GM23338 (cell line): Measurements from ENCODE around the gene TRUB2. TPM values are rescaled to one million over a fixed set of nuclear protein-coding genes. Genes with fewer than 3 reads are reported as not detected.
A peak's percentile ranks its signal among the peaks of the same experiment; 100 is the strongest.

ENCODE experiments used
- ATAC-seq: fragments of 200-7000 bp; cut with Tn5 transposase; 3 replicates; pipeline ENCODE4 v1.9.1; 2020
- DNase-seq: peaks from one replicate; pipeline ENCODE4 v3.0.0-alpha.2; 2015; ENCODE audit warnings: low spot score
- H2AFZ ChIP-seq: fragments of 200-600 bp; sonication (generic); 2 replicates; pipeline ENCODE4 v1.8.0; 2016; ENCODE audit warnings: antibody characterized with exemption, mild to moderate bottlenecking, moderate library complexity
- H3F3A ChIP-seq: fragments of 200-600 bp; sonication (generic); replicated peaks from 2 replicates; pipeline ENCODE4 v1.8.0; 2017; ENCODE audit warnings: antibody characterized with exemption, mixed run types, low read depth
- H3K27ac ChIP-seq: fragments of 200-600 bp; sonication (generic); 2 replicates; pipeline ENCODE4 v1.6.1; 2016; ENCODE audit warnings: low read depth
- H3K27me3 ChIP-seq: fragments of 200-600 bp; sonication (generic); 2 replicates; pipeline ENCODE4 v1.8.0; 2016; ENCODE audit warnings: mild to moderate bottlenecking, mixed run types, moderate library complexity; ENCODE audit not compliant: insufficient read depth
- H3K36me3 ChIP-seq: fragments of 200-600 bp; sonication (generic); 2 replicates; pipeline ENCODE4 v1.8.0; 2016; ENCODE audit warnings: mild to moderate bottlenecking; ENCODE audit not compliant: insufficient read depth
- H3K4me1 ChIP-seq: fragments of 200-600 bp; sonication (generic); 2 replicates; pipeline ENCODE4 v1.8.0; 2016; ENCODE audit warnings: mild to moderate bottlenecking, moderate library complexity; ENCODE audit not compliant: insufficient read depth
- H3K4me2 ChIP-seq: fragments of 200-600 bp; sonication (generic); 2 replicates; pipeline ENCODE4 v1.7.1; 2017; ENCODE audit warnings: mixed run types
- H3K4me3 ChIP-seq: fragments of 200-600 bp; sonication (generic); 2 replicates; pipeline ENCODE4 v1.6.1; 2016; ENCODE audit warnings: mixed run types
- H3K79me2 ChIP-seq: fragments of 200-600 bp; sonication (generic); replicated peaks from 2 replicates; pipeline ENCODE4 v1.8.0; 2017; ENCODE audit warnings: mild to moderate bottlenecking; ENCODE audit not compliant: insufficient read depth
- H3K9me2 ChIP-seq: fragments of 200-600 bp; sonication (generic); 2 replicates; pipeline ENCODE4 v1.8.0; 2017; ENCODE audit not compliant: insufficient read depth
- H4K20me1 ChIP-seq: fragments of 200-600 bp; sonication (generic); replicated peaks from 2 replicates; pipeline ENCODE4 v1.8.0; 2017; ENCODE audit warnings: mild to moderate bottlenecking; ENCODE audit not compliant: insufficient read depth
- H3K27ac Mint-ChIP-seq: 2 replicates; pipeline ENCODE4 v1.8.0; 2020; ENCODE audit warnings: inconsistent platforms, mild to moderate bottlenecking, moderate library complexity, mixed read lengths
- H3K27me3 Mint-ChIP-seq: 3 replicates; pipeline ENCODE4 v1.8.0; 2022; ENCODE audit warnings: low read depth, mild to moderate bottlenecking, moderate library complexity, mixed read lengths, inconsistent platforms; ENCODE audit not compliant: insufficient read depth, poor library complexity
- H3K36me3 Mint-ChIP-seq: 3 replicates; pipeline ENCODE4 v1.8.0; 2021; ENCODE audit warnings: low read depth, mild to moderate bottlenecking, inconsistent platforms, moderate library complexity, mixed read lengths
- H3K4me1 Mint-ChIP-seq: 3 replicates; pipeline ENCODE4 v1.8.0; 2020; ENCODE audit warnings: mild to moderate bottlenecking, inconsistent platforms, mixed read lengths
- H3K4me3 Mint-ChIP-seq: 3 replicates; pipeline ENCODE4 v1.8.0; 2021; ENCODE audit warnings: moderate library complexity, mild to moderate bottlenecking, inconsistent platforms, mixed read lengths
- H3K9me3 Mint-ChIP-seq: 3 replicates; pipeline ENCODE4 v1.8.0; 2020; ENCODE audit warnings: moderate library complexity, mild to moderate bottlenecking, inconsistent platforms, mixed read lengths
- CREB1 ChIP-seq: fragments of 250-450 bp; sonication (Bioruptor Pico); IDR thresholded peaks from 2 replicates; pipeline ENCODE4 v1.5.0; 2020; ENCODE audit warnings: low read depth, mild to moderate bottlenecking, moderate library complexity
- EZH2 ChIP-seq: fragments of 200-600 bp; sonication (generic); IDR thresholded peaks from one replicate; pipeline ENCODE4 v1.8.0; 2017; ENCODE audit warnings: antibody characterized with exemption, mild to moderate bottlenecking, low read depth; ENCODE audit not compliant: unreplicated experiment
- EZH2phosphoT487 ChIP-seq: fragments of 200-600 bp; sonication (generic); IDR thresholded peaks from one replicate; pipeline ENCODE4 v1.8.1; 2018; ENCODE audit warnings: antibody characterized with exemption; ENCODE audit not compliant: unreplicated experiment
- JUNB ChIP-seq: IDR thresholded peaks from one replicate; pipeline ENCODE4 v1.6.1; 2016; ENCODE audit warnings: antibody characterized with exemption; ENCODE audit not compliant: unreplicated experiment
- NANOG ChIP-seq: IDR thresholded peaks from 2 replicates; pipeline ENCODE4 v1.6.1; 2016; ENCODE audit warnings: antibody characterized with exemption, borderline replicate concordance
- POLR2AphosphoS5 ChIP-seq: IDR thresholded peaks from 2 replicates; pipeline ENCODE4 v1.6.1; 2016; ENCODE audit warnings: antibody characterized with exemption, low read depth
- STAT1 ChIP-seq: IDR thresholded peaks from one replicate; pipeline ENCODE4 v1.6.1; 2016; ENCODE audit warnings: antibody characterized with exemption; ENCODE audit not compliant: unreplicated experiment
- ZNF114 ChIP-seq: fragments of 250-450 bp; sonication (Bioruptor Pico); IDR thresholded peaks from 2 replicates; pipeline ENCODE4 v1.5.0; 2020; ENCODE audit warnings: mild to moderate bottlenecking, moderate library complexity
- ZNF331 ChIP-seq: fragments of 250-450 bp; sonication (Bioruptor Pico); IDR thresholded peaks from 2 replicates; pipeline ENCODE4 v1.5.0; 2020; ENCODE audit warnings: low read depth, mild to moderate bottlenecking, moderate library complexity
- polyA plus RNA-seq: library from polyadenylated mRNA; unstranded; fragments of >200 nt; fragmentation: Nextera tagmentation; extraction: Ambion mirVana; gene quantifications from 2 replicates; pipeline ENCODE4 v1.2.1, GENCODE V29; 2016
- total RNA-seq: library from RNA; depleted of rRNA; stranded (reverse); fragments of >200 nt; shearing (Covaris generic); gene quantifications from 2 replicates; pipeline ENCODE4 v1.2.3, GENCODE V29; 2014
- TF ChIP-seq, protein P1 (sequence below), 2 experiments: fragments of 200-600 bp in 1 of 2; sonication (generic) in 1 of 2; conservative IDR thresholded peaks; 2 replicates each; pipeline versions ENCODE4 v1.5.1 to v1.6.1; 2016 to 2017; ENCODE audit warnings: antibody characterized with exemption in 2 of 2, low read depth in 2 of 2, mild to moderate bottlenecking in 2 of 2, moderate library complexity in 1 of 2
- TF ChIP-seq, protein P2 (sequence below): IDR thresholded peaks from one replicate; pipeline ENCODE4 v1.6.1; 2018; ENCODE audit warnings: antibody characterized with exemption; ENCODE audit not compliant: unreplicated experiment
- TF ChIP-seq, protein P3 (sequence below): IDR thresholded peaks from 2 replicates; pipeline ENCODE4 v1.6.1; 2016; ENCODE audit warnings: antibody characterized with exemption

The TRUB2 gene
- total and polyA plus RNA-seq, 2 experiments from 2014 or later: 15.4 to 31.4 TPM

DNA sequence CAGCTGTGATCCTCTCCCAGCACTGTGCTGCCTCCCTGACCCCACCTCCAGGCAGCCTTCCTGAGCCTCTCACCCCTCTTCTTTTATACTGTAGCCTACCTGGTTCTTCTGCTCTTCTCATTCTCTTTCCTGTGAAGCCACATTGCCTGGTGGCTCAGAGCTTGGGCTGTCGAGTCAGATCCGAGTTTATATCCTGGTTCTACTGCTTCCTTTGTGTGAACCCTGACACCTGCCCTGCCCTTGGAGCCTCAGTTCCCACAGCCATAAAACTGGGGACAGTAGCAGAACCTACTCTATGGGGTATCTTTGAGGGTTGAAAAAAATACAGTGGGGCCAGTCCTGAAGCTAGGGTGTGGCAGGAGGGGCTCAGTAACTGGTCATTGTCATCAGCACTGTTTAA, 26.9 kb upstream of the TRUB2 start (continued):
- TF ChIP-seq JUNB: no peak
- TF ChIP-seq CREB1 (CRISPR knock-in tag): no peak
- TF ChIP-seq POLR2AphosphoS5: no peak
- no peak for TF ChIP-seq EZH2phosphoT487

DNA sequence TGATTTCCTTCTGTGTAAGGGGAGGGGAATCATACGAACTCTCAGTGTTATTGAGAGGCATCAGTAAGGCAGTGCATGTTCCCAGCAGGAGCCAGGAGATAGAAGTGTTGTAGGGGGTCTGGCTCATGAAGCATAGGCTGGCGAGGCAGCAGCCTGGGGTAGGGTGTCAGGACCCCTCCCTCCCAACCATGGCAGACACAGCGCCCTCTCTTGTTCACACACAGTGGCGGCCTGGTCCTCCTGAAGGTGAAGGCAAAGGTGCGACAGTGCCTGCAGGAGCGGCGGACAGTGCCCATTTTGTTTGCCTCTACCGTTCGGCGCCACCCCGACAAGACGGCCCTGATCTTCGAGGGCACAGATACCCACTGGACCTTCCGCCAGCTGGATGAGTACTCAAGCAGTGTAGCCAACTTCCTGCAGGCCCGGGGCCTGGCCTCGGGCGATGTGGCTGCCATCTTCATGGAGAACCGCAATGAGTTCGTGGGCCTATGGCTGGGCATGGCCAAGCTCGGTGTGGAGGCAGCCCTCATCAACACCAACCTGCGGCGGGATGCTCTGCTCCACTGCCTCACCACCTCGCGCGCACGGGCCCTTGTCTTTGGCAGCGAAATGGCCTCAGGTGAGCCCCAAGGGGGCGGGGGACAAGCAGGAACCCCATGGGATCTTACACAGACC, 22.8 kb upstream of the TRUB2 start:
- Histone ChIP-seq H3K36me3 (0 out of 2 replicates have a peak, but pooled peaks cover 4% of the 10 kb centered on the region), H2AFZ (no peak overlapping the region), H3K4me2 (no peak overlapping the region), H3K4me1 (no peaks in the 10 kb centered on the region), H3K27ac (no peak overlapping the region), H3K27me3 (no peaks in the 10 kb centered on the region), H3K4me3 (no peak overlapping the region), H4K20me1 (peaks cover 6% of the 10 kb centered on the region; the same call in 1 of the 2 replicates), H3K79me2 (no peaks in the 10 kb centered on the region), H3F3A (peaks cover 12% of the 10 kb centered on the region; the same call in 1 of the 2 replicates), H3K9me2 (no peaks in the 10 kb centered on the region)
- peaks cover 14% of the 10 kb centered on the region for H3K27me3 Mint-ChIP-seq
- H3K4me1 Mint-ChIP-seq: peaks cover 4% of the 10 kb centered on the region
- peaks cover 12% of the 10 kb centered on the region for H3K36me3 Mint-ChIP-seq
- TF ChIP-seq CREB1 (CRISPR knock-in tag) (no peak), EZH2 (no peak), ZNF114 (CRISPR knock-in tag) (no peak), EZH2phosphoT487 (no peak)
- TF ChIP-seq, protein P1, sequence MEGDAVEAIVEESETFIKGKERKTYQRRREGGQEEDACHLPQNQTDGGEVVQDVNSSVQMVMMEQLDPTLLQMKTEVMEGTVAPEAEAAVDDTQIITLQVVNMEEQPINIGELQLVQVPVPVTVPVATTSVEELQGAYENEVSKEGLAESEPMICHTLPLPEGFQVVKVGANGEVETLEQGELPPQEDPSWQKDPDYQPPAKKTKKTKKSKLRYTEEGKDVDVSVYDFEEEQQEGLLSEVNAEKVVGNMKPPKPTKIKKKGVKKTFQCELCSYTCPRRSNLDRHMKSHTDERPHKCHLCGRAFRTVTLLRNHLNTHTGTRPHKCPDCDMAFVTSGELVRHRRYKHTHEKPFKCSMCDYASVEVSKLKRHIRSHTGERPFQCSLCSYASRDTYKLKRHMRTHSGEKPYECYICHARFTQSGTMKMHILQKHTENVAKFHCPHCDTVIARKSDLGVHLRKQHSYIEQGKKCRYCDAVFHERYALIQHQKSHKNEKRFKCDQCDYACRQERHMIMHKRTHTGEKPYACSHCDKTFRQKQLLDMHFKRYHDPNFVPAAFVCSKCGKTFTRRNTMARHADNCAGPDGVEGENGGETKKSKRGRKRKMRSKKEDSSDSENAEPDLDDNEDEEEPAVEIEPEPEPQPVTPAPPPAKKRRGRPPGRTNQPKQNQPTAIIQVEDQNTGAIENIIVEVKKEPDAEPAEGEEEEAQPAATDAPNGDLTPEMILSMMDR (conservative IDR thresholded peaks at IDR 0.05; ENCODE audit: low read depth in 2 of 2): peak; percentile 42 to 76
- peak; percentile 6; the same call in 2 of the 3 replicates for ATAC-seq
- H3K4me3 Mint-ChIP-seq: no peak overlapping the region; the same call in 2 of the 3 replicates
- no peak overlapping the region for H3K27ac Mint-ChIP-seq
- 0 out of 3 replicates have a peak, but pooled peaks cover under 1% of the 10 kb centered on the region for H3K9me3 Mint-ChIP-seq
- DNase-seq: peak; percentile 65

DNA sequence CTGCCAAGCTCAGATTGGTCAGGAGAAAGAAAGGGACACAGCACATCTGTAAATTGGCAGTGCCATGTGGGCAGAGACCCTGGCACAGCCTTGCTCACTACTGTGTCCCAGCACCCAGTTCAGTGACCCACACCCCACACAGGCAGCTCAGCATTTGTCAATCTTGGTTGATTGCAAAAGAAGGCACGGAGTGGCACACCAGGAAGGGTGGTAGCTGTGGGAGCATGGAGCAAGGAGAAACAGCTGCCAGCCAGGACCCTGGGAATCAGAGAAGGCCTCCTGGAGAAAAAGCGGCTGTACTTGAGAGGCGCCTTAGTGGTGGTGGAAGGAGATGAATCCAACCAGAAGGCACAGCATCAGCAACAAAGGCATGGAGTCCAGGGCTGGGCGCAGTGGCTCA, 21.6 kb upstream of the TRUB2 start:
- Histone ChIP-seq H2AFZ (no peak overlapping the region), H4K20me1 (peaks cover 6% of the 10 kb centered on the region; the same call in 1 of the 2 replicates), H3K4me2 (no peak overlapping the region), H3K27ac (no peak overlapping the region), H3K36me3 (0 out of 2 replicates have a peak, but pooled peaks cover 4% of the 10 kb centered on the region), H3K4me3 (no peak overlapping the region), H3K79me2 (no peaks in the 10 kb centered on the region), H3K27me3 (no peaks in the 10 kb centered on the region), H3K4me1 (no peaks in the 10 kb centered on the region), H3F3A (peaks cover 15% of the 10 kb centered on the region), H3K9me2 (no peaks in the 10 kb centered on the region)
- Mint-ChIP-seq H3K36me3 (peaks cover 10% of the 10 kb centered on the region; the same call in 2 of the 3 replicates), H3K9me3 (0 out of 3 replicates have a peak, but pooled peaks cover 3% of the 10 kb centered on the region), H3K4me1 (peaks cover 4% of the 10 kb centered on the region), H3K27ac (no peak overlapping the region), H3K27me3 (peaks cover 15% of the 10 kb centered on the region), H3K4me3 (no peak overlapping the region)
- ATAC-seq (no peak), DNase-seq (no peak)
- TF ChIP-seq, protein P2, sequence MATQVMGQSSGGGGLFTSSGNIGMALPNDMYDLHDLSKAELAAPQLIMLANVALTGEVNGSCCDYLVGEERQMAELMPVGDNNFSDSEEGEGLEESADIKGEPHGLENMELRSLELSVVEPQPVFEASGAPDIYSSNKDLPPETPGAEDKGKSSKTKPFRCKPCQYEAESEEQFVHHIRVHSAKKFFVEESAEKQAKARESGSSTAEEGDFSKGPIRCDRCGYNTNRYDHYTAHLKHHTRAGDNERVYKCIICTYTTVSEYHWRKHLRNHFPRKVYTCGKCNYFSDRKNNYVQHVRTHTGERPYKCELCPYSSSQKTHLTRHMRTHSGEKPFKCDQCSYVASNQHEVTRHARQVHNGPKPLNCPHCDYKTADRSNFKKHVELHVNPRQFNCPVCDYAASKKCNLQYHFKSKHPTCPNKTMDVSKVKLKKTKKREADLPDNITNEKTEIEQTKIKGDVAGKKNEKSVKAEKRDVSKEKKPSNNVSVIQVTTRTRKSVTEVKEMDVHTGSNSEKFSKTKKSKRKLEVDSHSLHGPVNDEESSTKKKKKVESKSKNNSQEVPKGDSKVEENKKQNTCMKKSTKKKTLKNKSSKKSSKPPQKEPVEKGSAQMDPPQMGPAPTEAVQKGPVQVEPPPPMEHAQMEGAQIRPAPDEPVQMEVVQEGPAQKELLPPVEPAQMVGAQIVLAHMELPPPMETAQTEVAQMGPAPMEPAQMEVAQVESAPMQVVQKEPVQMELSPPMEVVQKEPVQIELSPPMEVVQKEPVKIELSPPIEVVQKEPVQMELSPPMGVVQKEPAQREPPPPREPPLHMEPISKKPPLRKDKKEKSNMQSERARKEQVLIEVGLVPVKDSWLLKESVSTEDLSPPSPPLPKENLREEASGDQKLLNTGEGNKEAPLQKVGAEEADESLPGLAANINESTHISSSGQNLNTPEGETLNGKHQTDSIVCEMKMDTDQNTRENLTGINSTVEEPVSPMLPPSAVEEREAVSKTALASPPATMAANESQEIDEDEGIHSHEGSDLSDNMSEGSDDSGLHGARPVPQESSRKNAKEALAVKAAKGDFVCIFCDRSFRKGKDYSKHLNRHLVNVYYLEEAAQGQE: no peak
- TF ChIP-seq EZH2phosphoT487 (no peak), STAT1 (no peak), ZNF331 (CRISPR knock-in tag) (no peak), ZNF114 (CRISPR knock-in tag) (no peak), NANOG (no peak), JUNB (no peak)
- TF ChIP-seq, protein P3, sequence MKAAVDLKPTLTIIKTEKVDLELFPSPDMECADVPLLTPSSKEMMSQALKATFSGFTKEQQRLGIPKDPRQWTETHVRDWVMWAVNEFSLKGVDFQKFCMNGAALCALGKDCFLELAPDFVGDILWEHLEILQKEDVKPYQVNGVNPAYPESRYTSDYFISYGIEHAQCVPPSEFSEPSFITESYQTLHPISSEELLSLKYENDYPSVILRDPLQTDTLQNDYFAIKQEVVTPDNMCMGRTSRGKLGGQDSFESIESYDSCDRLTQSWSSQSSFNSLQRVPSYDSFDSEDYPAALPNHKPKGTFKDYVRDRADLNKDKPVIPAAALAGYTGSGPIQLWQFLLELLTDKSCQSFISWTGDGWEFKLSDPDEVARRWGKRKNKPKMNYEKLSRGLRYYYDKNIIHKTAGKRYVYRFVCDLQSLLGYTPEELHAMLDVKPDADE: no peak
